Glutamatergic neuron (in vitro differentiated cells): ENCODE measurements around the gene AMY1A. TPM values are rescaled to one million over a fixed set of nuclear protein-coding genes. Genes with fewer than 3 reads are reported as not detected.
"Not testable (repeated sequence)": the region's sequence is repeated elsewhere in the genome, so short reads cannot be mapped to it uniquely, and the experiment has no call there.

Source experiments
- DNase-seq: peaks from one replicate; pipeline ENCODE4 v3.0.0; 2022
- H3K27ac Mint-ChIP-seq: one replicate; pipeline ENCODE4 v1.8.0; 2020; ENCODE audit warnings: mild to moderate bottlenecking, mixed read lengths, inconsistent platforms; ENCODE audit not compliant: unreplicated experiment
- H3K27me3 Mint-ChIP-seq: one replicate; pipeline ENCODE4 v1.8.0; 2020; ENCODE audit warnings: mild to moderate bottlenecking, moderate library complexity, mixed read lengths, inconsistent platforms; ENCODE audit not compliant: unreplicated experiment
- H3K36me3 Mint-ChIP-seq: one replicate; pipeline ENCODE4 v1.8.0; 2020; ENCODE audit warnings: mild to moderate bottlenecking, mixed read lengths, inconsistent platforms; ENCODE audit not compliant: unreplicated experiment
- H3K4me1 Mint-ChIP-seq: one replicate; pipeline ENCODE4 v1.8.0; 2020; ENCODE audit warnings: mild to moderate bottlenecking, low read depth, mixed read lengths, inconsistent platforms; ENCODE audit not compliant: unreplicated experiment
- H3K4me3 Mint-ChIP-seq: one replicate; pipeline ENCODE4 v1.8.0; 2020; ENCODE audit warnings: mild to moderate bottlenecking, mixed read lengths, inconsistent platforms; ENCODE audit not compliant: unreplicated experiment
- H3K9me3 Mint-ChIP-seq: one replicate; pipeline ENCODE4 v1.8.0; 2020; ENCODE audit warnings: mild to moderate bottlenecking, moderate library complexity, mixed read lengths, inconsistent platforms; ENCODE audit not compliant: unreplicated experiment
- total RNA-seq: library from RNA; stranded (reverse); fragmentation: NEBNext Ultra II Directional; extraction: Animal tissue kit (Norgen Biotek cat#: 25700); gene quantifications from one replicate; pipeline ENCODE4 v1.2.1, GENCODE V29; 2021; ENCODE audit not compliant: unreplicated experiment

Gene AMY1A
- total RNA-seq, 1 donor from 2014 or later = not detected

DNA sequence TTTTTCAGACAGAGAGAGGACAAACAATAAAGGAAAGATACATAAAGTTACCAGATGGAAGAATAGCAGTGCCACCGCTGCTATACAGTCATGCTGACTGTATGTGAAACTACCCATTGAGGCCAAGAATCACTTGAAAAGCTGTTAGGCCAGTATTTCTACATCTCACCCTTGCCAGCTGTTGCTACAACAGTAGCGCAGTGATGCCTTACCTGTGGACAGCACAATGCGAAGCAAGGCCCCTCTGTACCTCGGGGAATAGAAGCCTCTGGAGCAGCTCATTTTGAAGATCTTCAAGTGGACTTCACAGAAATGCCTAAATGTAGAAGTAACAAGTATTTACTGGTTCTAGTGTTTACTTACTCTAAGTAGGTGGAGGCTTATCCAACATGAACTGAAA is 45.1 kb downstream of the AMY1A start:
- H3K27me3 Mint-ChIP-seq, H3K4me3 Mint-ChIP-seq, H3K9me3 Mint-ChIP-seq, H3K27ac Mint-ChIP-seq, H3K36me3 Mint-ChIP-seq, DNase-seq, H3K4me1 Mint-ChIP-seq: not testable (repeated sequence)

DNA sequence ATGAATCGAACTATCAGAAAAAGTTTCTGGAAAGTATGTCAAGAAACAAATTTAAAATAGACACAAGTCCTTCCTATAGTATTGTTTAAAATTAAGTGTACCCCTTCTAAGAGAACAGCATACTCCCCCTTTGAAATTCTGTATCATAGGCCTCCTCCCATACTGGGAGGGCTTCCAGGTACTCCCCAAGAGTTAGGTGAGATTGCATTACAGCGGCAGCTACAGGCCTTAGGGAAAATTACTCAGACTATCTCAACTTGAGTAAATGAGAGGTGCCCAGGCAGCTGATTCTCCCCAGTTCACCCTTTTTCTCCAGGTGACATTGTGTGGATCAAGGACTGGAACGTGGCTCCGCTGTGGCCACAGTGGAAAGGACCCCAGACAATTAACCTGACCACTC is 45.7 kb downstream of the AMY1A start:
- not testable (repeated sequence) for H3K9me3 Mint-ChIP-seq, H3K27me3 Mint-ChIP-seq, H3K4me1 Mint-ChIP-seq, DNase-seq, H3K27ac Mint-ChIP-seq, H3K36me3 Mint-ChIP-seq, H3K4me3 Mint-ChIP-seq

DNA sequence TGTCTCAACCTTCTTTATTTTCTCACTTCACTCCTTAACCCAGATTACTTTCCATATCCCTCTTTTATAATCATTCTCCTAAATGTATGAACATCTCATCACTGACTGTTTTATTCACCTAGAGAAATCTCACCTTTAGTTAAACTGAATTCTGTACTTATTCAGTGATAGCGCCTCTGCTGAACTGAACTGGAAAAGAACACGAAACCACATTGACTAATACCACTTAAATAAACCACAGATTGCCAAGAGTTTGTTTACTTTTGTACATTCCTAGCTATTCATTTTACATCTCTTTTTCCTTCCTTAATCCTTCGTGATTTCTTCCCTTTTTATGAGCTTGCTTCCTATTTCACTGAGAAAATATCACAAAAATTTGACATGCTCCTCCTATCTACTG is 52.1 kb downstream of the AMY1A start:
- H3K27ac Mint-ChIP-seq, H3K9me3 Mint-ChIP-seq, DNase-seq, H3K4me3 Mint-ChIP-seq, H3K27me3 Mint-ChIP-seq, H3K4me1 Mint-ChIP-seq, H3K36me3 Mint-ChIP-seq: not testable (repeated sequence)

DNA sequence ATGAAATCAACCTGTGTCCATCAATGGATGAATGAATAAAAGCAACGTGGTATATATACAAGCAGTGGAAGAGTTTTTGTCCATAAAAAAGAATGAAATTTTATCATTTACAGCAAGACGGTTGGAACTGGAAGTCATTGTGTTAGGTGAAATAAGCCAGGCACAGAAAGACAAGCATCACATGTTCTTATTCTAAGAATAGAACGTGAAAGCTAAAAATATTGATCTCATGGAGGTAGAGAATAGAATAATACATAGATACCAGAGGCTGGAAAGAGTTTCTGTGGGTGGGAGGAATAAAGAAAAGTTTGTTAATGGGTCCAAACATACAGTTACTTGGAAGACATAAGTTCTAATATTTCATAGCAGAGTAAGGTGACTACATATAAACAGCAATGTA is 54.8 kb downstream of the AMY1A start:
- H3K36me3 Mint-ChIP-seq, H3K27me3 Mint-ChIP-seq, DNase-seq, H3K27ac Mint-ChIP-seq, H3K4me3 Mint-ChIP-seq, H3K4me1 Mint-ChIP-seq, H3K9me3 Mint-ChIP-seq: not testable (repeated sequence)

Other genes starting within 250 kb of the AMY1A start
- gene RNPC3, start 130.1 kb upstream of the AMY1A start, total RNA-seq = 33.8 TPM
- gene AMY2B, start 84.2 kb upstream of the AMY1A start, total RNA-seq = 9.9 TPM
- not detected for gene AMY2A, start 38.3 kb upstream of the AMY1A start, total RNA-seq
- not detected for gene AMY1B, start 40.5 kb downstream of the AMY1A start, total RNA-seq
- gene AMY1C, start 94.1 kb downstream of the AMY1A start, total RNA-seq = not detected